ENCODE results near the gene SCD5. TPM values are rescaled to one million over a fixed set of nuclear protein-coding genes. Genes with fewer than 3 reads are reported as not detected.

The SCD5 gene
- polyA plus RNA-seq, 4 donors, result 0.45 to 73.0 (median 5.3) TPM

GRCh38 chr4:82643994-82644733, 154.4 kb downstream of the SCD5 start:
- no peak overlapping the region for H3K27ac ChIP-seq (ENCODE audit: low read depth in 1 of 3, low read length in 2 of 3)
- H3K27me3 ChIP-seq (ENCODE audit: control insufficient read depth in 3 of 3, insufficient read depth in 3 of 3, low read length in 3 of 3), result no peaks in the 10 kb centered on the region
- peaks cover 0 to 11% (median 0%) of the 10 kb centered on the region in 3 donors for H3K36me3 ChIP-seq (ENCODE audit: control insufficient read depth in 3 of 3, insufficient read depth in 2 of 3, low read depth in 1 of 3, low read length in 3 of 3)
- H3K4me3 ChIP-seq (ENCODE audit: low read depth in 1 of 3, low read length in 3 of 3), result no peak overlapping the region
- WGBS, 3 donors, result 82 to 91% (median 86%) methylated on average over 5 of the region's 5 CpGs
- FAIRE-seq (no peak), DNase-seq (no peak)
- H3K4me1 ChIP-seq (ENCODE audit: control insufficient read depth in 3 of 3, insufficient read depth in 2 of 3, low read depth in 1 of 3, low read length in 2 of 3), result no peaks in the 10 kb centered on the region
- no peaks in the 10 kb centered on the region for H3K9me3 ChIP-seq (ENCODE audit: control insufficient read depth in 2 of 2, insufficient read depth in 1 of 2, low read depth in 1 of 2, low read length in 1 of 2)

GRCh38 chr4:82642331-82642730, 156.3 kb downstream of the SCD5 start:
- Histone ChIP-seq H3K4me3 (ENCODE audit: low read depth in 1 of 3, low read length in 3 of 3) (no peak overlapping the region), H3K9me3 (ENCODE audit: control insufficient read depth in 2 of 2, insufficient read depth in 1 of 2, low read depth in 1 of 2, low read length in 1 of 2) (no peaks in the 10 kb centered on the region), H3K36me3 (ENCODE audit: control insufficient read depth in 3 of 3, insufficient read depth in 2 of 3, low read depth in 1 of 3, low read length in 3 of 3) (peaks cover 0 to 11% (median 0%) of the 10 kb centered on the region in 3 donors), H3K27me3 (ENCODE audit: control insufficient read depth in 3 of 3, insufficient read depth in 3 of 3, low read length in 3 of 3) (no peaks in the 10 kb centered on the region), H3K4me1 (ENCODE audit: control insufficient read depth in 3 of 3, insufficient read depth in 2 of 3, low read depth in 1 of 3, low read length in 2 of 3) (no peaks in the 10 kb centered on the region), H3K27ac (ENCODE audit: low read depth in 1 of 3, low read length in 2 of 3) (no peak overlapping the region)
- WGBS, 3 donors, result 71 to 79% (median 79%) methylated on average over 7 of the region's 7 CpGs
- no peak for DNase-seq
- FAIRE-seq, result no peak

- H3K4me1 ChIP-seq (ENCODE audit: control insufficient read depth in 3 of 3, insufficient read depth in 2 of 3, low read depth in 1 of 3, low read length in 2 of 3), result no peaks in the 10 kb centered on the region
- 43 to 58% (median 56%) methylated on average over 5 of the region's 5 CpGs for WGBS, 3 donors
- no peak for DNase-seq
- H3K27me3 ChIP-seq (ENCODE audit: control insufficient read depth in 3 of 3, insufficient read depth in 3 of 3, low read length in 3 of 3), result no peaks in the 10 kb centered on the region
- H3K27ac ChIP-seq (ENCODE audit: low read depth in 1 of 3, low read length in 2 of 3), result no peak overlapping the region
- H3K36me3 ChIP-seq (ENCODE audit: control insufficient read depth in 3 of 3, insufficient read depth in 2 of 3, low read depth in 1 of 3, low read length in 3 of 3), result peaks cover 0 to 19% (median 0%) of the 10 kb centered on the region in 3 donors
- FAIRE-seq, result no peak
- no peaks in the 10 kb centered on the region for H3K9me3 ChIP-seq (ENCODE audit: control insufficient read depth in 2 of 2, insufficient read depth in 1 of 2, low read depth in 1 of 2, low read length in 1 of 2)
- H3K4me3 ChIP-seq (ENCODE audit: low read depth in 1 of 3, low read length in 3 of 3), result no peak overlapping the region
Observed at GRCh38 chr4:82640540-82640939, 158.1 kb downstream of the SCD5 start.

- FAIRE-seq, result no peak
- no peaks in the 10 kb centered on the region for H3K9me3 ChIP-seq (ENCODE audit: control insufficient read depth in 2 of 2, insufficient read depth in 1 of 2, low read depth in 1 of 2, low read length in 1 of 2)
- H3K4me3 ChIP-seq (ENCODE audit: low read depth in 1 of 3, low read length in 3 of 3), result no peak overlapping the region
- DNase-seq, result no peak
- no peak overlapping the region for H3K27ac ChIP-seq (ENCODE audit: low read depth in 1 of 3, low read length in 2 of 3)
- no peaks in the 10 kb centered on the region for H3K27me3 ChIP-seq (ENCODE audit: control insufficient read depth in 3 of 3, insufficient read depth in 3 of 3, low read length in 3 of 3)
- WGBS, 3 donors, result 67 to 91% (median 84%) methylated on average over 8 of the region's 8 CpGs
- peaks cover 0 to 19% (median 0%) of the 10 kb centered on the region in 3 donors for H3K36me3 ChIP-seq (ENCODE audit: control insufficient read depth in 3 of 3, insufficient read depth in 2 of 3, low read depth in 1 of 3, low read length in 3 of 3)
- H3K4me1 ChIP-seq (ENCODE audit: control insufficient read depth in 3 of 3, insufficient read depth in 2 of 3, low read depth in 1 of 3, low read length in 2 of 3), result no peaks in the 10 kb centered on the region
Observed at GRCh38 chr4:82639971-82640370, 158.6 kb downstream of the SCD5 start.

GRCh38 chr4:82638479-82638878, 160.1 kb downstream of the SCD5 start:
- H3K36me3 ChIP-seq (ENCODE audit: control insufficient read depth in 3 of 3, insufficient read depth in 2 of 3, low read depth in 1 of 3, low read length in 3 of 3), result peaks cover 0 to 19% (median 0%) of the 10 kb centered on the region in 3 donors
- FAIRE-seq (no peak), DNase-seq (no peak)
- H3K27ac ChIP-seq (ENCODE audit: low read depth in 1 of 3, low read length in 2 of 3), result no peak overlapping the region
- H3K4me3 ChIP-seq (ENCODE audit: low read depth in 1 of 3, low read length in 3 of 3), result no peak overlapping the region
- no peaks in the 10 kb centered on the region for H3K9me3 ChIP-seq (ENCODE audit: control insufficient read depth in 2 of 2, insufficient read depth in 1 of 2, low read depth in 1 of 2, low read length in 1 of 2)
- H3K4me1 ChIP-seq (ENCODE audit: control insufficient read depth in 3 of 3, insufficient read depth in 2 of 3, low read depth in 1 of 3, low read length in 2 of 3), result no peaks in the 10 kb centered on the region
- no peaks in the 10 kb centered on the region for H3K27me3 ChIP-seq (ENCODE audit: control insufficient read depth in 3 of 3, insufficient read depth in 3 of 3, low read length in 3 of 3)
- 57 to 80% (median 69%) methylated on average over 2 of the region's 2 CpGs for WGBS, 3 donors

- Histone ChIP-seq H3K27me3 (ENCODE audit: control insufficient read depth in 3 of 3, insufficient read depth in 3 of 3, low read length in 3 of 3) (no peaks in the 10 kb centered on the region), H3K27ac (ENCODE audit: low read depth in 1 of 3, low read length in 2 of 3) (no peak overlapping the region), H3K4me3 (ENCODE audit: low read depth in 1 of 3, low read length in 3 of 3) (no peak overlapping the region), H3K4me1 (ENCODE audit: control insufficient read depth in 3 of 3, insufficient read depth in 2 of 3, low read depth in 1 of 3, low read length in 2 of 3) (peaks cover 0 to 3% (median 0%) of the 10 kb centered on the region in 3 donors), H3K9me3 (ENCODE audit: control insufficient read depth in 2 of 2, insufficient read depth in 1 of 2, low read depth in 1 of 2, low read length in 1 of 2) (peaks cover 0 to 2% of the 10 kb centered on the region in 2 donors), H3K36me3 (ENCODE audit: control insufficient read depth in 3 of 3, insufficient read depth in 2 of 3, low read depth in 1 of 3, low read length in 3 of 3) (peaks cover 0 to 11% (median 0%) of the 10 kb centered on the region in 3 donors)
- no peak for DNase-seq
- no peak for FAIRE-seq
- WGBS, 3 donors, result 6 to 43% (median 15%) methylated on average over 1 of the region's 1 CpG
Observed at GRCh38 chr4:82630079-82630478, 168.5 kb downstream of the SCD5 start.

- Histone ChIP-seq H3K4me3 (ENCODE audit: low read depth in 1 of 3, low read length in 3 of 3) (no peak overlapping the region), H3K27ac (ENCODE audit: low read depth in 1 of 3, low read length in 2 of 3) (no peak overlapping the region), H3K4me1 (ENCODE audit: control insufficient read depth in 3 of 3, insufficient read depth in 2 of 3, low read depth in 1 of 3, low read length in 2 of 3) (peaks cover 0 to 3% (median 0%) of the 10 kb centered on the region in 3 donors), H3K27me3 (ENCODE audit: control insufficient read depth in 3 of 3, insufficient read depth in 3 of 3, low read length in 3 of 3) (no peaks in the 10 kb centered on the region), H3K9me3 (ENCODE audit: control insufficient read depth in 2 of 2, insufficient read depth in 1 of 2, low read depth in 1 of 2, low read length in 1 of 2) (peaks cover 0 to 2% of the 10 kb centered on the region in 2 donors), H3K36me3 (ENCODE audit: control insufficient read depth in 3 of 3, insufficient read depth in 2 of 3, low read depth in 1 of 3, low read length in 3 of 3) (peaks cover 0 to 11% (median 0%) of the 10 kb centered on the region in 3 donors)
- WGBS, 3 donors, result 78 to 94% (median 85%) methylated on average over 2 of the region's 2 CpGs
- DNase-seq (no peak), FAIRE-seq (no peak)
Observed at GRCh38 chr4:82629238-82630000, 169.2 kb downstream of the SCD5 start.

GRCh38 chr4:82626251-82626868, 172.2 kb downstream of the SCD5 start:
- Histone ChIP-seq H3K27me3 (ENCODE audit: control insufficient read depth in 3 of 3, insufficient read depth in 3 of 3, low read length in 3 of 3) (no peaks in the 10 kb centered on the region), H3K4me1 (ENCODE audit: control insufficient read depth in 3 of 3, insufficient read depth in 2 of 3, low read depth in 1 of 3, low read length in 2 of 3) (peaks cover 0 to 3% (median 0%) of the 10 kb centered on the region in 3 donors), H3K9me3 (ENCODE audit: control insufficient read depth in 2 of 2, insufficient read depth in 1 of 2, low read depth in 1 of 2, low read length in 1 of 2) (no peaks in the 10 kb centered on the region), H3K36me3 (ENCODE audit: control insufficient read depth in 3 of 3, insufficient read depth in 2 of 3, low read depth in 1 of 3, low read length in 3 of 3) (peaks cover 0 to 11% (median 0%) of the 10 kb centered on the region in 3 donors), H3K4me3 (ENCODE audit: low read depth in 1 of 3, low read length in 3 of 3) (no peak overlapping the region), H3K27ac (ENCODE audit: low read depth in 1 of 3, low read length in 2 of 3) (no peak overlapping the region)
- FAIRE-seq, result no peak
- WGBS, 3 donors, result 68 to 93% (median 80%) methylated on average over 9 of the region's 9 CpGs
- DNase-seq, result no peak

Measured in small intestine (tissue), 7 donors.